Mucosa of stomach (tissue), 1 donor: ENCODE results near the gene UBAC1.
"Not testable (repeated sequence)": the region's sequence is repeated elsewhere in the genome, so short reads cannot be mapped to it uniquely, and the experiment has no call there.

ENCODE experiments used
- H3K27me3 ChIP-seq: one replicate; pipeline ENCODE4 v1.7.0; 2013; ENCODE audit warnings: mild to moderate bottlenecking, low read length; ENCODE audit not compliant: control insufficient read depth, insufficient read depth
- H3K36me3 ChIP-seq: one replicate; pipeline ENCODE4 v1.7.0; 2013; ENCODE audit warnings: low read length; ENCODE audit not compliant: control insufficient read depth, insufficient read depth
- H3K4me1 ChIP-seq: one replicate; pipeline ENCODE4 v1.7.0; 2013; ENCODE audit warnings: mild to moderate bottlenecking, low read length; ENCODE audit not compliant: control insufficient read depth, insufficient read depth
- H3K4me3 ChIP-seq: one replicate; pipeline ENCODE4 v1.7.0; 2013; ENCODE audit warnings: low read length
- H3K9ac ChIP-seq: one replicate; pipeline ENCODE4 v1.7.0; 2013; ENCODE audit warnings: mild to moderate bottlenecking, low read length, moderate library complexity
- H3K9me3 ChIP-seq: one replicate; pipeline ENCODE4 v1.7.0; 2013; ENCODE audit warnings: mild to moderate bottlenecking, low read length, moderate library complexity; ENCODE audit not compliant: control insufficient read depth
- donor health status: Pancreatic carcinoma.

The UBAC1 gene

DNA sequence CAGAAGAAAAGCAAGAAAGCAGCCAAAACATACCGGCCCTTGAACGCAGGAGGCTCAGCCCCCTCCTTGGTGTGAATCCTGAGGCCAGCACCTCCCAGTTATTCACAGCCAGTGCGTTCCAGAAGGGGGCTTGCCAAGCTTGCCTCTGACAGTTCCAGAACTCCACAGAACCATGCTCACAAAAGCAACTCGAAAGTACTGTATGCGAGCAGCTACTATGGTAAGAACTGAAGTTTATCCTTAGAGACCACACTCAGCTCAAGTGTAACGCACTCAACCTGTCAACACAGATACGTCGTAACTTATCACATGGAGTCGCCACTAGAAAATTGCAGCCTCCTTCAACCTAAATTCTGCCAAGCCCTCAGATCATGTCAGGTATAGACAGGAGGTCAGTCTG is 1.4 kb downstream of the UBAC1 start:
- Histone ChIP-seq H3K9me3 (no peaks in the 10 kb centered on the region), H3K9ac (peak overlapping the region; percentile 78), H3K27me3 (no peaks in the 10 kb centered on the region), H3K4me3 (peak overlapping the region; percentile 63), H3K4me1 (peaks cover 13% of the 10 kb centered on the region), H3K36me3 (no peaks in the 10 kb centered on the region)

DNA sequence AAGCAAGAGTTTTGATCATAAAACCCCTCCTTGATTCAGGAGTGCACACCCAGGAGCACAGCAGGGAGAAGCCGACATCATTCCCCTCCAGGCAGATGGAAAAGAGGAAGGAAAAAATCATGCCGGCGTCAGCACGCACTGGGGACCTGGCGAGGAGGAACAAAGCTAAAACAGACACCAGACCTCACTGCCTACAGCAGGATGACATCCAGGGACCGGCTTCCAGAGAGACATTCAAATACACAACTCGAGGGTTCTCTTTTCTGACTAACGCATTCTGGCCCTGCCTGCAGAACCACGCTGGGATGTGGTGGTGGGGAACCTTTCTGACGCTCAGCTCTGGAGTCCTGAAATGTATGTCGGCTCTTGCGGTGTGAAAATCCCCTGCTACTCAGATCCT is 2.7 kb downstream of the UBAC1 start:
- H3K4me1 ChIP-seq: peaks cover 13% of the 10 kb centered on the region
- no peaks in the 10 kb centered on the region for H3K36me3 ChIP-seq
- H3K9me3 ChIP-seq: no peaks in the 10 kb centered on the region
- no peaks in the 10 kb centered on the region for H3K27me3 ChIP-seq
- no peak overlapping the region for H3K9ac ChIP-seq
- H3K4me3 ChIP-seq: no peak overlapping the region

DNA sequence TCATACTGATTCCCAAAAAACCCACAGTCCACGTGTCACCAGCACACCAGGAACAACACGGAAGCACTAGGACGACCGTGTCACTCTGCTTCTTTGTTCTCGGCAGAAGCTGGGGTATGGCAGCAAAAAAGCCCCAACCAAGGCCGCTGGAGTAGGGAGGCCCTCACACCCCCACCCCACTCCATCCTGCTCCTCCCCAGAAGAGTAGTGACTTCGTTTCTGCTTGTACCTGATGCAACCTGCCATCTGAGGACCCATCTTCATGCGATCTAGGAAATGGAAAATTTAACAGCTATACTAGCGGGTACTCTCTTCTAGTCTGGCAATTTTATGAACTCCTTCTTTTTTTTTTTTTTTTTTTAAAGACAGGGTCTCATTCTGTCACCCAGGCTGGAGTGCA is 3.7 kb downstream of the UBAC1 start:
- H3K27me3 ChIP-seq: no peaks in the 10 kb centered on the region
- no peak overlapping the region for H3K9ac ChIP-seq
- peaks cover 15% of the 10 kb centered on the region for H3K4me1 ChIP-seq
- no peaks in the 10 kb centered on the region for H3K36me3 ChIP-seq
- H3K9me3 ChIP-seq: no peaks in the 10 kb centered on the region
- H3K4me3 ChIP-seq: no peak overlapping the region

DNA sequence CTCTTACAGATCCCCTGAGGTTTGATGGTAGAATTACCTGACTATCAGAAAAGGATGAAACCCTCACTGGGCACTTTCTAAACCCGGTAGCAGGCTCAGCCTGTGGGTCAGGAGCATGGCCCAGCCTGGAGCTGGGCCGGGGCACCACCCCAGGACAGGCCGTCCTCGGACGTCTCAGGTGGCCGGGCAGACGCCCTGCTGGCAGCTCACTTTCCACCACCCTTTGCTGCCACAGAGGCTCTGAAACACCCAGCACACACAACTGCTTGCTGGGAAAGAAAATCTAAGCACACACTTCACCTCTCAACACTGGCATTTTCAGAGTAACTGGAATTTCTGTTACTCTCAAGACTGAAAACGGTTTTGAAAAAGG is 4.4 kb downstream of the UBAC1 start:
- no peaks in the 10 kb centered on the region for H3K36me3 ChIP-seq
- no peaks in the 10 kb centered on the region for H3K9me3 ChIP-seq
- H3K9ac ChIP-seq: no peak overlapping the region
- no peaks in the 10 kb centered on the region for H3K27me3 ChIP-seq
- H3K4me3 ChIP-seq: no peak overlapping the region
- H3K4me1 ChIP-seq: peaks cover 21% of the 10 kb centered on the region

DNA sequence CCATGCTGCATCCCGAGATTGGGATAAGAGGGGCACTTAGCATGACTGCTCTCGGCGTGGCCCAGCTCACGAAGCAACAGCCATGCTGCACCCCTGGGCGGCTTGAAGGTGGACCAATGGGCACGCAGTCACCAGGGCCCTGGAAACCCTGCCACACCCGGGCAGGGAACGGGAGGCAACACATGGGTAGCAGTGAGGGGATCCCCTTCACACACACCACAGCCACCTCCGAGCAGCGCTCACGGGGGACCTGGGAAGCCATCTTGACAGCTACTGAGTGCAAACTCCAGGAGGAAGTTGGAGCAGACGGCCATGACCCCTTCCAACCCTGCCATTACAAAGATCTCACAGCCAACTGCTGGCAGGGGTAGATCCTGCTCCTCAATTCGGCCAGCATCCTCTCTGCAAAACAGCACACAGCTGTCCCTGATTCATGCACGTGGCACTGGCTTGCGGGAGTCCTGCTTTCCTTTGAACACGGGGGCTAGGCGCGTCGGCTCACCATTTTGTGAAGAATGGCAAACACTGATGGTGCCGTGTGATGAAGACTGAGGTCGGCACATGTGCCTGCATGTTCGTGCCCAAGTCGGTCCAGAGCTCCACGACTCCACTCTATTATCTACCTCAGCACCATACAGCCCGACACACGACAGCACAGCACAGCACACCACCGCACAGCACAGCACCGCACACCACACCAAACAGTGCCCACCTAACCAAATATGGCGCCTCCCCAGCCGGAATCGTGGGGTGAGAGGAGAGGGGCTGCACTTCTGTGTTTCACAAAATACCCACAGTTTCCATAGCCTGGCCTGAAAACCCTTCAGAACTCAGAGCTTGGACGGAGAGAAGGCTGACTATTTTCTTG is 5.0 kb downstream of the UBAC1 start:
- no peaks in the 10 kb centered on the region for H3K9me3 ChIP-seq
- H3K9ac ChIP-seq: no peak overlapping the region
- no peaks in the 10 kb centered on the region for H3K36me3 ChIP-seq
- H3K27me3 ChIP-seq: no peaks in the 10 kb centered on the region
- H3K4me3 ChIP-seq: no peak overlapping the region
- H3K4me1 ChIP-seq: peaks cover 21% of the 10 kb centered on the region

DNA sequence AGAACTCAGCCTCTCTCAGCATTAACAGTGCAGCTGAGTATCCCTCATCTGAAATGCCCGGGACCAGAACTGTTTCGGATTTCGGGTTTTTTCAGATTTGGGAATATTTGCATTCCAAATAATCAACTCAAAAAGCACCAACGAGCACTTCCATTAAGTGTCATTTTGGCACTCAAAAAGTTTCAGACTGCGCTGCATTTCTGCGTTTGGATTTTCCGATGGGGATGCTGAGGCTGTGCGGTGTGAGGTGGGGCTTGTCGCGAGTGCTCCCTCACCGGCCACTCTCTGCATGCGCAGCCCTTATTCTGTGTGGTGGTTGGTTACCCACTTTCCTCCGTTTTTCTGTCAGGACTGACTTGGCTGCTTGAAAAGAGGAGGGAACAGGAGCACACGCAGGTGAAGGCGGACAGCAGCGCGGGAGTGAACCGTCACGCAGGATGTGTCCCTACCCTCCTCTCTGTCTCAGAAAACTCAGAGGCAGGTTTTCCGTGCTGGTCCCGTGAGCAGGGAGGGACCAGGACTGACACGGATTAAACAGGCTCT is 8.4 kb downstream of the UBAC1 start:
- Histone ChIP-seq H3K4me1 (peaks cover 8% of the 10 kb centered on the region), H3K36me3 (no peaks in the 10 kb centered on the region), H3K27me3 (no peaks in the 10 kb centered on the region), H3K9me3 (no peaks in the 10 kb centered on the region), H3K4me3 (no peak overlapping the region), H3K9ac (no peak overlapping the region)

DNA sequence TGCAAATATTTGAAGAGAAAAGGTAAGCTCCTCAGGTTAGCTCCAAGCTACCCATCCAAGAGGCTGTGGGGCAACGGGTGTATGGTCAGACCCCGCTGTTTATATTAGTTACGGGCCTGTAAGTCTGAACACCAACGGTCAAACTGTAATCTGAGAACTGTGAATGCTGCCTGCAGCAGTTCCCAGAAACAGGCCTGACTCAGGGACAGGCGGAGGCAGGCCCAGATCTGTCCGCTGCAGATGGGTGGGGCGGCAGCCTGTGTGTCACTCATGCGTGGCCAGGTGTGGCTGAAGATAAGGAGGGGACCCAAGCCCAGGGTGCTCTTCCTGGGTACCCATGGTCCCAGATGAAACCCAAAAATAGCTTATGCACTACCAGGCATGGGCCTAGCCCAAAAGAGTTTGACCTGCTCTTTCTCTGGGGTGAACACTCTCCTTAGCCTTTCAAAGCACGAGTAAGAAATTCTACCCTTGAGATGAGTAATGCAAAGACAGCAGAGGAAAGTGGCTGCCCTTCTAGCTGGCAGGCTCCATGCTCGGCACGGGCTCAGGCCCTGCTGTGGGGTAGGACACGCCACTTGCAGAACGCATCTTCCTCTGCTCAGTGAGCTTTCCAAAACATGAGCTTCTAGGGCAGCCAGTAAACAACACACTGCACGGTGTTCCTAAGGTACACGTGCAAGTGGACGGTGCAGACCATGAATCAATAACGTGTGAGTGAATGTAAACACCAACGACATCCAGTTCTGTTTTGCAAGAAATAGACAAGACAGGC is 9.1 kb downstream of the UBAC1 start:
- no peak overlapping the region for H3K9ac ChIP-seq

DNA sequence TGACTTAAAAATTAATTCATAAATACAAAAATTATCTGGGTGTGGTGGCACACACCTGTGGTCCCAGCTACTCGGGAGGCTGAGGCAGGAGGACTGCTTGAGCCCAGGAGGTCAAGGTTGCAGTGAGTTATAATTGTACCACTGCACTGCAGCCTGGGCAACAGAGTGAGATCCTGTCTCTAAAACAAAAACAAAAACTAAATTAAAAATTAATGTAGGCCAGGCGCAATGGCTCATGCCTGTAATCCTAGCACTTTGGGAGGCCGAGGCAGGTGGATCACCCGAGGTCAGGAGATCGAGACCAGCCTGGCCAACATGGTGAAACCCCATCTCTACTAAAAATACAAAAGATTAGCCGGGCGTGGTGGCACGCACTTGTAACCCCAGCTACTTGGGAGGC is 9.9 kb downstream of the UBAC1 start:
- H3K36me3 ChIP-seq, H3K4me1 ChIP-seq, H3K27me3 ChIP-seq, H3K4me3 ChIP-seq, H3K9me3 ChIP-seq, H3K9ac ChIP-seq: not testable (repeated sequence)

More for the DNA sequence above, 9.1 kb downstream of the UBAC1 start:
- H3K4me1 ChIP-seq: peaks cover 8% of the 10 kb centered on the region
- H3K27me3 ChIP-seq: no peaks in the 10 kb centered on the region
- H3K4me3 ChIP-seq: no peak overlapping the region
- no peaks in the 10 kb centered on the region for H3K9me3 ChIP-seq
- H3K36me3 ChIP-seq: no peaks in the 10 kb centered on the region

DNA sequence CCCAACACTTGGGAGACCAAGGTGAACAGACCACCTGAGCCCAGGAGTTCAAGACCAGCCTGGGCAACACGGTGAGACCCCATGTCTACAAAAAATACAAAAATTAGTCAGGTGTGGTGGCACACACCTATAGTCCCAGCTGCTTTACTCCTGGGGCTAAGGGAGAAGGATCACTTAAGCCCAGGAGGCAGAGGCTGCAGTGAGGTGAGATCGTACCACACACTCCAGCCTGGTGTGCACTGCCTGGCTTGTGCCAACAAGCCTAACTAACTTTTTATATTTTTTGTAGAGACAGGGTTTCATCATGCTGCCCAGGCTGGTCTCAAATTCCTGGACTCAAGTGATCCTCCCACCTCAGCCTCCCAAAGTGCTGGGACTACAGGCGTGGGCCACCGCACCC is 10.3 kb downstream of the UBAC1 start:
- not testable (repeated sequence) for H3K36me3 ChIP-seq, H3K27me3 ChIP-seq, H3K4me1 ChIP-seq, H3K9me3 ChIP-seq, H3K9ac ChIP-seq, H3K4me3 ChIP-seq

DNA sequence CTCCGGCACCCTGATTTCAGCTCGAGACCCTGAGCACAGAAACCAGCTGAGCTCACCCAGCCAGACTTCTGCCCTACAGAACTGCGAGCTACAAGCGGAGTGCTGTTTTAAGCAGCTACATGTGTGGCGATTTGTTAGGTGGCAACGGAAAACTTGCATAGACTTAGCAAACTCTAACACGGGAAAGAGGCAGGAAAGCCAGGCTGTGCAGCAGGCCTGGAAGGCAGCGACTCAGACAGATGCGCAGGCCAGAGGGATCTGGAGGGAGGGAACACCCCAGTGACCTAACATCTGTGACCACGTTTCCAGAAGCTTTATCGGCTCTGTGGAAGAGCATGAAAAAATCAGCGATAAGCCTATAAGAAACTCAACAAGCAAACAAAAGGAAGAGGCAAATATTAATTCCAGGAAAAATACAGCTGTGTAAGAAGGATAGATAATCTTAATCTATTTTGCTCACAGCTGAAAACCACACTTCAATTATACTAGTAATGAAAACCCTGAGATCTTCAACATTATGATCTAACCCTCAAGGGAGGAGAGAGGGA is 11.0 kb downstream of the UBAC1 start:
- peaks cover 12% of the 10 kb centered on the region for H3K36me3 ChIP-seq

DNA sequence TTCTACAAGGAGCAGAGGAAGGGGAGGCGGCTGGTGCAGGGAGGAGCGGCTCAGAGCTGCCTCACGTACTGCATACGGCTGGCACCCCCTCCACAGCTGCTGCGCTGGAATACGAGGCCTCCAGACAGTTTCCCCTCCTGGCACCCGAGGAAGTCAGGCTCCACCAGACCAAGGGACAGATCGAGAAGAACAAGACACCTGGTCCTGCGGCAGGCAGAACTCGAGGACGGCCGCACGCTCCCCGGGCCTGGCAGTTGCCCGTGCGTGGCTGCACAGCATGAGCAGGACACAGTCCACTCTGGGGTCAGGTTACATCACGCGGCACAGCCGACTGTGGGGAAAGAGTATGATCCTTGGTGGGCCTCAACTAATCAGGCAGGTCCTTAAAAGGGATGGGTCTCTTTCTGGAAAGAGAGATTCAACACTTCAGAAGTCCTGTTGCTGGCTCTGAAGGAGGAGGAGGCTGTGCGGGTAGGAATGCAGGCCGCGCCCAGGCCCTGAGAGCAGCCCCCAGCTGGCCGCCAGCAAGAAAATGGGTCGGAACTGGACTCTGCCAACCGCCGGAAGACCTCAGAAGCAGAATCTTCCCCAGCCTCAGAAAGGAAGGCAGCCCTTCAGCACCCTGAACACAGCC is 11.6 kb downstream of the UBAC1 start:
- H3K4me3 ChIP-seq: no peak overlapping the region
- no peaks in the 10 kb centered on the region for H3K27me3 ChIP-seq
- peaks cover 17% of the 10 kb centered on the region for H3K36me3 ChIP-seq
- no peak overlapping the region for H3K9ac ChIP-seq
- no peaks in the 10 kb centered on the region for H3K9me3 ChIP-seq
- H3K4me1 ChIP-seq: peaks cover 8% of the 10 kb centered on the region

More for the DNA sequence above, 11.0 kb downstream of the UBAC1 start:
- H3K9me3 ChIP-seq: no peaks in the 10 kb centered on the region
- H3K4me3 ChIP-seq: no peak overlapping the region
- H3K27me3 ChIP-seq: no peaks in the 10 kb centered on the region
- no peak overlapping the region for H3K9ac ChIP-seq
- peaks cover 8% of the 10 kb centered on the region for H3K4me1 ChIP-seq
